Smooth muscle cell (in vitro differentiated cells): ENCODE measurements around the gene EVL. TPM values are rescaled to one million over a fixed set of nuclear protein-coding genes. Genes with fewer than 3 reads are reported as not detected.

Experiments used
- DNase-seq: peaks from one replicate; lab custom pipeline; 2025; ENCODE audit not compliant: unreplicated experiment; lab: John Stamatoyannopoulos, UW
- H2AFZ ChIP-seq: fragments of 200-600 bp; sonication (generic); 2 replicates; pipeline ENCODE4 v1.6.0; 2016; ENCODE audit warnings: antibody characterized with exemption, low read depth, mild to moderate bottlenecking
- H3F3A ChIP-seq: fragments of 200-600 bp; sonication (generic); 2 replicates; pipeline ENCODE4 v1.6.0; 2017; ENCODE audit warnings: antibody characterized with exemption, low read depth
- H3K27ac ChIP-seq: fragments of 200-600 bp; sonication (generic); 2 replicates; pipeline ENCODE4 v1.5.1; 2016; ENCODE audit warnings: low read depth, mild to moderate bottlenecking
- H3K27me3 ChIP-seq: fragments of 200-600 bp; sonication (generic); 2 replicates; pipeline ENCODE4 v1.6.1; 2016; ENCODE audit warnings: low read depth, mild to moderate bottlenecking
- H3K36me3 ChIP-seq: fragments of 200-600 bp; sonication (generic); 2 replicates; pipeline ENCODE4 v1.5.1; 2016; ENCODE audit warnings: low read depth
- H3K4me1 ChIP-seq: fragments of 200-600 bp; sonication (generic); 2 replicates; pipeline ENCODE4 v1.5.1; 2016; ENCODE audit warnings: low read depth
- H3K4me2 ChIP-seq: fragments of 200-600 bp; sonication (generic); 2 replicates; pipeline ENCODE4 v1.6.0; 2016; ENCODE audit warnings: mild to moderate bottlenecking
- H3K4me3 ChIP-seq: fragments of 200-600 bp; sonication (generic); 2 replicates; pipeline ENCODE4 v1.5.1; 2016; ENCODE audit warnings: mild to moderate bottlenecking
- H3K79me2 ChIP-seq: fragments of 200-600 bp; sonication (generic); 2 replicates; pipeline ENCODE4 v1.6.0; 2016; ENCODE audit warnings: low read depth, mild to moderate bottlenecking
- H3K9ac ChIP-seq: fragments of 200-600 bp; sonication (generic); 2 replicates; pipeline ENCODE4 v1.6.0; 2016; ENCODE audit warnings: low read depth
- H3K9me3 ChIP-seq: fragments of 200-600 bp; sonication (generic); replicated peaks from 2 replicates; pipeline ENCODE4 v1.5.1; 2016; ENCODE audit warnings: low read depth
- H4K20me1 ChIP-seq: fragments of 200-600 bp; sonication (generic); 2 replicates; pipeline ENCODE4 v1.6.0; 2016; ENCODE audit warnings: low read depth
- WGBS: methylation state at CpG from one replicate; pipeline ENCODE4 v1.1.7; 2016; ENCODE audit warnings: low lambda C conversion rate; 5-methylcytosine and 5-hydroxymethylcytosine counted together
- polyA plus RNA-seq: library from polyadenylated mRNA; unstranded; fragments of >200 nt; fragmentation: Nextera tagmentation; extraction: Ambion mirVana; gene quantifications from 2 replicates; pipeline ENCODE4 v1.2.1, GENCODE V29; 2016
- total RNA-seq: library from RNA; depleted of rRNA; stranded (reverse); fragments of >200 nt; gene quantifications from 2 replicates; pipeline ENCODE4 v1.2.3, GENCODE V29; 2014
- TF ChIP-seq, protein P1 (sequence below): fragments of 200-600 bp; sonication (generic); IDR thresholded peaks from 2 replicates; pipeline ENCODE4 v1.5.1; 2017; ENCODE audit warnings: borderline replicate concordance, mild to moderate bottlenecking, antibody characterized with exemption; ENCODE audit not compliant: insufficient read depth, poor library complexity, severe bottlenecking

Gene EVL
- total and polyA plus RNA-seq, 2 experiments from 2014 or later = 19.5 to 26.3 TPM

DNA sequence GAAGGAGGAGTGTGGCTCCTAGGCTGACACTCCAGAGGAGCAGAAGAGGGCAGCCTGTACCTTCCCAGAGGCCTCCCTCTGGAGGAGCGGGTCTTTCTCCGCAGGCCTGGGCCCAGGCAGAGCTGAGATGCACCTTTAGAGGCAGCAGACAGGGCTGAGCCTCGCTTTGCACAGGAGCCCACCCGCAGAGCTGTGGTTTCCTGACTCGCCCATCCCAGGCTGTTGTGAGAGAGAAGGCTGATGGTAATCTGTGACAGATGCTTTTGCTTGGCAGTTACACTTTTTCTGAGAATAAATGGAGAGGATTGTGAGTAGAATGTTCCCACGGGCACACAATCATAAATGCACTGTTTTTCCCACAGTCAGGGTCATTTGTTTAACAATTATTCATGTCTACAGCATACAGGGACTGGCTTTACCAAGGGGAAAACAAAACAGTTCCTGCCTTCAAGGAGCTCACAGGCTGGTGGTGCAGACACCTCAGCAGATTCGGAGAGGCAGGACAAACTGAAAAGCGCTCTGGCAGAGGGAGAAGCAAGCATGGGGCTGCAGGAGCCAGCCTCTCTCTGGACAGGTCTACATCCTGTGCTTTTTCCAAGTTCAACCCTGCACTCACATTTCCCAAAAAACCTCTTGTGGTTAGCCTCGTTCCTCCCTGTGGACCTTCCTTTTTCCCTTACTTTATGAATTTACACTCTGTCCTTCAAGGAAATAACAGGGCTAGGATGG lies 13.9 kb downstream of the EVL start:
- peaks cover 96% of the 10 kb centered on the region for H4K20me1 ChIP-seq
- H3K36me3 ChIP-seq = no peaks in the 10 kb centered on the region
- no peak overlapping the region for H3K4me3 ChIP-seq
- no peak overlapping the region for H3K27ac ChIP-seq
- no peaks in the 10 kb centered on the region for H3K9me3 ChIP-seq
- peaks cover 13% of the 10 kb centered on the region for H3F3A ChIP-seq
- WGBS = 54% methylated on average over 9 of the region's 9 CpGs
- no peaks in the 10 kb centered on the region for H3K27me3 ChIP-seq
- DNase-seq = no peak
- H3K9ac ChIP-seq = peak overlapping the region; percentile 12
- H2AFZ ChIP-seq = no peak overlapping the region
- peaks cover 18% of the 10 kb centered on the region for H3K79me2 ChIP-seq
- TF ChIP-seq, protein P1, sequence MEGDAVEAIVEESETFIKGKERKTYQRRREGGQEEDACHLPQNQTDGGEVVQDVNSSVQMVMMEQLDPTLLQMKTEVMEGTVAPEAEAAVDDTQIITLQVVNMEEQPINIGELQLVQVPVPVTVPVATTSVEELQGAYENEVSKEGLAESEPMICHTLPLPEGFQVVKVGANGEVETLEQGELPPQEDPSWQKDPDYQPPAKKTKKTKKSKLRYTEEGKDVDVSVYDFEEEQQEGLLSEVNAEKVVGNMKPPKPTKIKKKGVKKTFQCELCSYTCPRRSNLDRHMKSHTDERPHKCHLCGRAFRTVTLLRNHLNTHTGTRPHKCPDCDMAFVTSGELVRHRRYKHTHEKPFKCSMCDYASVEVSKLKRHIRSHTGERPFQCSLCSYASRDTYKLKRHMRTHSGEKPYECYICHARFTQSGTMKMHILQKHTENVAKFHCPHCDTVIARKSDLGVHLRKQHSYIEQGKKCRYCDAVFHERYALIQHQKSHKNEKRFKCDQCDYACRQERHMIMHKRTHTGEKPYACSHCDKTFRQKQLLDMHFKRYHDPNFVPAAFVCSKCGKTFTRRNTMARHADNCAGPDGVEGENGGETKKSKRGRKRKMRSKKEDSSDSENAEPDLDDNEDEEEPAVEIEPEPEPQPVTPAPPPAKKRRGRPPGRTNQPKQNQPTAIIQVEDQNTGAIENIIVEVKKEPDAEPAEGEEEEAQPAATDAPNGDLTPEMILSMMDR = no peak
- H3K4me1 ChIP-seq = peaks cover 8% of the 10 kb centered on the region
- peak overlapping the region; percentile 23 for H3K4me2 ChIP-seq

DNA sequence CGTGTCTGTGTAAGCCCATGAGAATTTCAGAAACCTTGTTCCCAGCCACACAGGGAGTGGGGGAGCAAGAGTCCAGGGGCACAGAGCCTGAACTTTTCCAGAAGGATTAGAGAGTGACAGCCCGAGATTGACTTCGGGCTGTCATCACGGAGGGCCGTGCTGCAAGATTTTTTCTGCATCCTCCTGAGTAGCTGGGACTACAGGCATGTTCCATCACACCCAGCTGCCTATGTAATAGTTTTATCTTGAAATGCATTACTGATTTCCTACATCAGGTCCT lies 14.4 kb downstream of the EVL start:
- Histone ChIP-seq H3K9ac (no peak overlapping the region), H3K9me3 (no peaks in the 10 kb centered on the region), H3K4me2 (peak overlapping the region; percentile 23), H3K36me3 (no peaks in the 10 kb centered on the region), H3K27me3 (no peaks in the 10 kb centered on the region), H3F3A (peaks cover 13% of the 10 kb centered on the region), H2AFZ (no peak overlapping the region), H3K79me2 (peaks cover 18% of the 10 kb centered on the region), H3K27ac (no peak overlapping the region), H3K4me3 (no peak overlapping the region), H3K4me1 (peaks cover 8% of the 10 kb centered on the region), H4K20me1 (peaks cover 91% of the 10 kb centered on the region)
- TF ChIP-seq, protein P1 = no peak
- WGBS = 53% methylated on average over 5 of the region's 5 CpGs
- DNase-seq = no peak

DNA sequence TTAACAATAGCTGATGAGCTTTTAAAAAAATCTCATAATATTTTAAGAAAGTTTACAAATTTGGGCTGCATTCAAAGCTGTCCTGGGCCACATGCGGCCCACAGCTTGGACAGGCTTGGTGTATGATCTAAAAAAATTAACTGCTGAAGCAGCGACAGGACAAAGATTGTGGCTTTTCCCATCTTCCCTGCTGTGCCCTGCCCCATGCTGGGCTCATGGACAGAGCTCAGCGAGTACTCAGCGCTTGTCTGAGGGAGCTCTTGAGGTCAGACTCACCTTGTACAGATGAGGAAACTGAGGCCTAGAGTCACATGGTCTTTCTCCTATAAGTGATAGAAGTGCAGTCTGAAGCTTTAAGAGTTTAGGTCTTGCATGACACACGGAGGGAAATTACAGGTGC lies 15.0 kb downstream of the EVL start:
- Histone ChIP-seq H3K27me3 (no peaks in the 10 kb centered on the region), H3F3A (peaks cover 13% of the 10 kb centered on the region), H3K9ac (no peak overlapping the region), H3K4me1 (peaks cover 8% of the 10 kb centered on the region), H4K20me1 (peaks cover 85% of the 10 kb centered on the region), H3K4me3 (no peak overlapping the region), H3K9me3 (no peaks in the 10 kb centered on the region), H3K27ac (no peak overlapping the region), H2AFZ (no peak overlapping the region), H3K4me2 (no peak overlapping the region), H3K36me3 (no peaks in the 10 kb centered on the region), H3K79me2 (peaks cover 18% of the 10 kb centered on the region)
- 95% methylated on average over 5 of the region's 5 CpGs for whole genome bisulfite sequencing
- no peak for DNase-seq
- TF ChIP-seq, protein P1 = no peak
